NCI-H1694 (cell line): Measurements from ENCODE around the gene ZNF77.
A peak's percentile ranks its signal among the peaks of the same experiment; 100 is the strongest.
"Not testable (repeated sequence)": the region's sequence is repeated elsewhere in the genome, so short reads cannot be mapped to it uniquely, and the experiment has no call there.

Experiments
- DNase-seq: peaks from one replicate; lab custom pipeline; 2025; lab: John Stamatoyannopoulos, UW

ZNF77 gene

DNA sequence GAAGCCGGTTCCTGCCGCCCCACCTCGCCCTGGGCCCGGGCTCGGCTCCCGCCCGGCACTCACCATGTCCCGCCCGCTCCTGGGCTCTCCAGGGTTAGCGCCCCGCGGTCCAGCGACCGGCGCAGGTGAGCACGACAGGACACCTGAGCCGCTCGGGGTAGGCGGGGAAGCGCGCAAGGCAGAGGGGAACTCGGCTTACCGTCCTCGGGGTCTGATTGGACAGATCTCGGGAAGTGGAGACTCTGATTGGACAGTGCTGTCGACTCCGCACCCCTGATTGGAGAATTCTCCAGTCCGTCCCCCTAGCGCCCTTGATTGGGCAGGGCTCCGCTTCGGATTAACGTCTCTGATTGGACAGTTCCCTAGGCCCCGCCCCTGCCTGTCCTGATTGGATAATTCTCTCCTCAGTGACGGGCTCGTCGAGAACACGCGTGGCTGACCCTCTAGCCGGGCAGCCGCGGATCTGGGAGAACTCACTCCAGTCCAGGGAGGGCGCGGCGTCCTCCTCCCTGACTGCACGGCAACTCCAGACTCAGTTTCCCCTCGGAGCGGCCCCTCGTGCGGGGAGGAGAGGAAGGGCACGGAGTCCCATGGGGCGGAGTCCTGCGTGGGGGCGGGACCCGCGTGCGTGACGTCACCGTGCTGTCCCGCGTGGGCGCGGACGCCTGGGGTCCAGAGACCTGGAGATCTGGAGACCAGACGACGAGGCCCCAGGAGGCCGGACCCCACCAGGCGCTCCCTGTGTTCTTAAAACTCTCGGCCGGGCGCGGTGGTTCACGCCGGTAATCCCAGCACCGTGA lies at the start of gene ZNF77:
Gene ZNF77, minus strand, starts transcription at position 197 of the 800 bp plus-strand sequence. Its CDS starts 131 bp downstream, at position 66.
- peak; percentile 99 for DNase-seq

DNA sequence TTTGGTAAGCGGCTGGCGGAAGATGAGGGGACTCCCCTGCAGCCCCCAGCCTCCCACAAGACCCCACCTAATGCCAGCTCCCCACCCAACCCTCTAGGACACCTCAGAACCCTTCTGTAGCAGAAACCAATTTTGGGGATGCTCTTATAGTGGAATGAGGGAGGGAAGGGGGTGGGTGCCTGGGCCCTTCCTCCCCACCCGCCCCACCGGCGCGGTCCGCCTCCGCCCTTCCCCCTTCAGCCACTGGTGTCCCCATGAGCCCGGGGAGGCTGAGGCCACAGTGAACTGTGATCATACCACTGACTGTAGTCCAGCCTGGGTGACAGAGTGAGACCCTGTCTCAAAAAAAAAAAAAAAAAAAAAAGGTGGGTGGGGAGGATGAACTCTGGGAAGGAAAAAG lies 48.8 kb upstream of the ZNF77 start:
- no peak for DNase-seq

DNA sequence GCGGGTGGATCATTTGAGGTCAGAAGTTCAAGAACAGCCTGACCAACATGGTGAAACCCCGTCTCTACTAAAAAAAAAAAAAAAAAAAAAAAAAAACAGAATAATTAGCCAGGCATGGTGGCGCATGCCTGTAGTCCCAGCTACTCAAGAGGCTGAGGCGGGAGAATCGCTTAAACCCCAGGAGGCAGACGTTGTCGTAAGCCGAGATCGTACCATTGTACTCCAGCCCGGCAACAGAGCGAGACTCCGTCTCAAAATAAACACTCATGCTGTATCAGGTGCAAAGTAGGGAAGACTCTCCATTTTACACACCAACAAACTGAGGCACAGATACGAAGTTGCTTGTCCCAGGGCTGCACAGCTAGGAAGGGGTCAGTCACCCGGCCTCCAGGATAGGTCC lies 48.2 kb upstream of the ZNF77 start:
- DNase-seq, result no peak

DNA sequence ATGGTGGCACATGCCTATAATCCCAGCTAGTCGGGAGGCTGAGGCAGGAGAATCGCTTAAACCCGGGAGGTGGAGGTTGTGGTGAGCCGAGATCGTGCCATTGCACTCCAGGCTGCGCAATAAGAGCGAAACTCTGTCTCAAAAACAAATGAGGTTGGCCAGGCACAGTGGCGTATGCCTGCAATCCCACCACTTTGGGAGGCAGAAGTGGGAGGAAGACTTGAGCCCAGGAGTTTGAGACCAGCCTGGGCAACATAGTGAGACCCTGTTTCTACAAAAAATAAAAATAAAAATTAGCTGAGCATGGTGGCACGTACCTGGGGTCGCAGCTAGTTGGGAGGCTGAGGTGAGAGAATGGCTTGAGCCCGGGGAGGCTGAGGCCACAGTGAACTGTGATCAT lies 47.6 kb upstream of the ZNF77 start:
- DNase-seq, result not testable (repeated sequence)

DNA sequence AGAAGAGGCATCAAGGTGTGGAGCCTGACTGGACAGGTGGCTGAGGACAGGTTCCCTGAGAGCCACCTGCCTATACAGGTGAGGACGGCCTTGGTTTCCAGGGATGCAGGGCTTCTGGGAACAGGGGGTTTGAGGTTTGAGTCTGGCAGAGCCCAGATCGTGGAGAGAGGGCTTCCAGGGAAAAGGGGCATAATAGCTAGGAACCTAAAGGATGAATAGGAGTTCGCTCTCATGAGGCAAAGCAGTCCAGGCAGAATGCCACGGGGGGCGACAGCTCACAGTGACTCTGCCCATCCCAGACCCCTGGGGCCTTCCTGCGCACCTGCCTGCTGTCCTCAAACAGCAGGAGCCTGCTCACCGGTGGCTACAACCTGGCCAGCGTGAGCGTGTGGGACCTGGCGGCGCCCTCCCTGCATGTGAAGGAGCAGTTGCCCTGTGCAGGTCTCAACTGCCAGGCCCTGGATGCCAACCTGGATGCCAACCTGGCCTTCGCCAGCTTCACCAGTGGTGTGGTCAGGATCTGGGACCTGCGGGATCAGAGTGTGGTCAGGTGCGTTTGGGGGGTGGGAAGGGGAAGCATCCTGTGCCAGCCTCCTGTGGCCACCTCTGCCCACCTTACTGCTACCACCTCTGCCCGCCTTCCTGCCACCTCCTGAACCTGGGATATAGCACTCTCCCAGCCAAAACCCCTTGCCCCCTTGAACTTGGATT lies 44.6 kb upstream of the ZNF77 start:
- DNase-seq, result no peak

DNA sequence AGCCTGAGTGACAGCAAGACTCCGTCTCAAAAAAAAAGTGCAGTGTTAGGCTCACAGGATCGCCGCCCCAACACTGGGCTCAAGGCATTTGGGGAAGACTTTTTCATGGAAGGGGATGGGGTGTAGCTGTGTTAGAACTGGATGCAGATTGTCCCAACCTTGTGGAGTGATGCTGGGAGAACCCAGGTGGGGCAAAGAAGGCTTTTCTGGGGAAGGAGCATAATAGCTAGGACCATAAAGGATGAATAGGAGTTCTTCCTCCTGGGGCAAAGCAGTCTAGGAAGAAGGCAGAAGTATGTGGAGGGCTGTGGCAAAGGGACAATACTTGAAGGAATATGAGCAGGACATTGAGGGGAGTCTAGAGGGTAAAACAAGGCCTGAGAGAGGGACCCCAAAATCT lies 43.8 kb upstream of the ZNF77 start:
- DNase-seq, result no peak

DNA sequence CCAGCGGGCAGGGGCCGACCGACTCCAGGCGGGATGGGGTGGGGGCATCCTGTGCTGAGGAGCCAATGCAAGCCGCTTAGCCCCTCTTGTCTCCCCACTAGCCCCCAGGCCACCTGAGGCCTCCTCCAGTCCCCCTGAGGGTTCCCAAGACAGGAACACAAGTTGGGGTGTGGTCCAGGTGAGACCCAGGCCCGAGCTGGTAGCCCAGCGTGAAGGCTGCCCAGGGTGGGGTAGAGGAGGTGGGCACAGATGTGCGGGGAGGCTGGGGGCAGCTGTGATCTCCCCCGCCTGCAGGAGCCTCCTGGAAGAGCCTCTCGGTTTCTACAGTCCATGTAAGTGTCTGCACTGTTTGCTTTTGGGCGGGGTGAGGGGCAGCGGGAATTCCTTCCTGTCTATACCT lies 43.0 kb upstream of the ZNF77 start:
- DNase-seq, result no peak

DNA sequence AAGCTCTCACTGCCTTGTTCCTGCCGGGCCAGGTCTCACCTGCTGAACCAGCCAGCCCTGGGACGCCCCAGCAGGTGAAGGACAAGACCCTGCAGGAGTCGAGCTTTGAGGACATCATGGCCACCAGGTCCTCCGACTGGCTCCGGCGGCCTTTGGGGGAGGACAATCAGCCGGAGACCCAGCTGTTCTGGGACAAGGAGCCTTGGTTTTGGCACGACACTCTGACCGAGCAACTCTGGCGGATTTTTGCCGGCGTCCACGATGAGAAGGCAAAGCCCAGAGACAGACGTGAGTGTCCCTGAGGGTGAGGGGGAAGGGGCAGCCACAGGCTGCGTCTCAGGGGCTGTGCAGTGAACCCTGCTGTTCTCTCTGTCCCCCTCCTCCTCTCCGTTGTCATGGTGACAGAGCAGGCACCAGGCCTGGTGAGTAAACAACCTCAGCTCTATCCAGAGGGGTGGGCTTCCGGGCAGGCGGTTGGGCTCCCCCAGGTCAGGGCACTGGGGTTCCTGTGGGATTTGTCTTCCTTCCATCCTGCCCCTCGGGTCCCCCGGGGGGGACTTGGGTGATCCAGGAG lies 42.3 kb upstream of the ZNF77 start:
- peak; percentile 25 for DNase-seq

DNA sequence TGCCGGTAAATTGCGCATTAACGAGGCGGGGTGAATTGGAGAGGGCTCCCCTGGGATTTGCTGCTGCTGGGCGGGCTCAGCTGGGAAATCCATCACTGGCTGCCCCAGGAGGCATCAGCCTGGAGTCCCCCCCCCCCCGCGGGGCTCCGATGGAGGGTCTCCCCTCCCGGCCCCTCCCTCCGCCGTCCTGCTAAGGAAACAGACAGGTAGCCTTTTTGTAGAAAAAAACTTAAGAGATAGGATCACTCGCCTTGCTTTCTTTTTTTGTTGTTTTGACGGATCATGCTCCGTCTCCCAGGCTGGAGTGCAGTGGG lies 39.4 kb upstream of the ZNF77 start:
- no peak for DNase-seq

DNA sequence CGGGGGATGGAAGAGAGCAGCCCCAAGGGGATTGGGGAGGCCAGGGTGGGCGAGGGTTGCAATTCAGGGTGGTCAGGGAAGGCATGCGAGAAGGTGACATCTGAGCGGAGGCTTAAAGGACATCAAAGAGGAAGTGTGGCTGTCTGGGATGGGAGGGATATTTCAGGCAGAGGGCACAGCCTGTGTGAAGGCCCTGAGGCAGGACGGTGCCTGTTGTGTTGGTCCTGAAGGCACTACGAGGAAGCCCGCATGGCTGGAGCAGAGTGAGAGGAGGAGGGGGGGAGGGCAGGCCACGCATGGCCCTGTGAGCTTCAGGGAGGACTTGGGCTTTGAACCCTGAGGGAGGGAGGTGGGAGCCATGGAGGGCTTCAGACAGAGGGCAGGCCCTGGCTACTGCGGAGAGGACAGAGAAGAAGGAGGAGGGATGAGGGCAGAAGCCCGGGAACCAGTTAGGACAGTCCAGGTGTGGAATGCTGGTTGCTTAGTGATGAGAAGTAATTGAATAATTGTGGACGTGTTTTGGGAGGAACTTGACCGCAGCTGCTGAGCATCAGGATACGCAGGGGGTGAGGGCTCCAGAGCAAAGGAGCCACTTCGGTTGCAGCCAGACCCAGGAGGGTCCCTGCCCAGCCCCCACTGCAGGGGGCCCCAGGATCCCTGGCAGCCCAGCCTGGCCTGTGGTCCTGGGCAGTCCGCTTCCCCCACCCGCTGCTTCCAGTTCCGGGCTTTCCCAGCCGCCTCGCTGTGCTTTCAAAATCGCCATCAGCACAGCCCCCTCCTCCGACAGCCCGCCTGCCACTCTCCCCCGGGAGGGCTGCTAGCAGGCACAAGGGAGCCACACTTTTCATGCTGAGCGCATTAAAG lies 38.8 kb upstream of the ZNF77 start:
- peak; percentile 92 for DNase-seq

DNA sequence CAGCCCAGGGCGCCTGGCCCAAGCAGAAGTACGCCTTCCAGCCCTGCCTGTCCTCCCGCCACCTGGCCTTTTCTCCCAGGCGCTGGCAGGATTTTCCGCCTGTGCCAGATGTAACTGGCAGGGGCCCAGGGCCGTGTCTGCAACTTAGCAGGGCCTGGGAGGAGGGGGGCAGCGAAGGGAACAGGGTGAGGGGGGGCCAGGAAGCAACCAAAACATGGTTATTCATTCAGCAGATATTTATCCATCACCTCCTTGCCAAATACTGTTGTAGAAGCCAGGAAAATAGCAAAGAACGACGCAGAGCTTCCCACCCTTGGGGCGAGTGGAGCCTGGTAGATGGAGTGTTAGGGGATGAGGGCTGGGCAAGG lies 38.2 kb upstream of the ZNF77 start:
- DNase-seq, result peak; percentile 92

DNA sequence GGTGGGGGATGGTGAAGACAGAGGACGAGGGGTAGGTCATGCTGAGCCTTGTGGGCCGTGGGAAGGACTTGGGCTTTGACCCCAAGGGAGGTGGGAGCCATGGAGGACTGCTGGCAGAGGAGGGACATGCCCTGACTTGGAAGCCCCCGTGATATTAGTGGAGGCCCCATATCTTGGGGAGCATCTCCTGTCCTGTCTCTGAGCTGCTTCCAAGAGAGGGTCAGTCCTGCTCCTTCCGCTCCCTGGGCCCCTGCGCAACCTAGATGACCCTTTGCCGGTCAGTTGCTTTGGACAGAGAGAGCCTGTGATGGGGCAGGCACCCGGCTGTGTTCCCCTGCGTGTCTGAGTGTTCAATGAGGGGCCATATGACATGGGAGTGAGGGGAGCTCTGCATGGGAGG lies 37.8 kb upstream of the ZNF77 start:
- no peak for DNase-seq

DNA sequence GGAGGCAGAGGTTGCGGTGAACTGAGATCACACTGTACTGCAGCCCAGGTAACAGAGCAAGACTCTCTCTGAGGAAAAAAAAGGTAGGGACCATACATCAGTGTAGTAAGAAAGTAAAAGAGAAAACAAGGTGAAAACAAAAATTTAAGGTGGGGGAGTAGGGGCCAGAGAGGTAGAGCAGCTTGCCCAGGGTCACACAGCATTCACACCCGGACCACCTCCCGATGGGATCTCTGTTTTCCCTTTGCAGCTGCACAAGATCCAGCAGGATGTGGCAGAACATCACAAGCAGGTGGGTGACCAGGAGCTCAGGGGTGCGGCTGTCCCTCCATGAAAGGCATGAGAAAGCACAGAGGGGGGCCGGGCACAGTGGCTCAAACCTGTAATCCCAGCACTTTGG lies 37.1 kb upstream of the ZNF77 start:
- DNase-seq, result no peak

DNA sequence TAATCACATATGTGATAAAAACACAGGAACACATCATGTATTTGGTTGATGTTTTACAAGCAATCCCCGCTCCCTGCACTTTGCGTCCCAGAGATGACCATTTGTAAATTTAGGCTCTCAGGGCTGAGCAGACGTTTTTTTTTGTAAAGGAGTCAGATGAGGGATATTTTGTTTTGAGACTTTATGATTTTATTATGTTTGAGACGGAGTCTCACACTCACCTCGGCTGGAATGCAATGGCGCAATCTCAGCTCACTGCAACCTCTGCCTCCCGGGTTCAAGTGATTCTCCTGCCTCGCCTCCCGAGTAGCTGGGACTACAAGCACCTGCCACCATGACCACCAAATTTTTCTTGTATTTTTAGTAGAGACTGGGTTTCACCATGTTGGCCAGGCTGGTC lies 34.0 kb upstream of the ZNF77 start:
- DNase-seq, result no peak

DNA sequence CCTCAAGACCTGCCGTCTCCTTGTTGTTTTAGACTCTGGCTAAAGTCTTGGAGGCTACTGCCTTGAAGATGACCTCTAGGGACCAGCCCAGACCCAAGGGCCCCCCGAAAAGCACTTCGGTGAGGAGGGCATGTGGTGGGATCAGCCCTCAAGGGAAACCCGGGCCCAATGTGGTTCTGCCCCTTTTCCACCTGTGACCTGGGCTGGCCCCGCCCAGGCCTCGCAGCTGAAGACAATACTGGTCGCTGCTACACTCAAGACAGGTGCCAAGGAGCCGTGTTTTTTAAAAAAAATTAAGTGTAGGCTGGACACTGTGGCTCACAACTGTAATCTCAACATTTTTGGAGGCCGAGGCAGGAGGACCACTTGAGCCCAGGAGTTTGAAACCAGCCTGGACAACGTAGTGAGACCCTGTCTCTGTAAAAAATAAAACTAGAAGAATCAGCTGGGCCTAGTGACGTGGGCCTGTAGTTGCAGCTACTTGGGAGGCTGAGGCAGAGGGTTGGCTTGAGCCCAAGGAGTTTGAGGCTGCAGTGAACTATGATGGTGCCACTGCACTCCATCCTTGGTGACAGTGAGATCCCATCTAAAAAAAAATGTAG lies 33.5 kb upstream of the ZNF77 start:
- no peak for DNase-seq

DNA sequence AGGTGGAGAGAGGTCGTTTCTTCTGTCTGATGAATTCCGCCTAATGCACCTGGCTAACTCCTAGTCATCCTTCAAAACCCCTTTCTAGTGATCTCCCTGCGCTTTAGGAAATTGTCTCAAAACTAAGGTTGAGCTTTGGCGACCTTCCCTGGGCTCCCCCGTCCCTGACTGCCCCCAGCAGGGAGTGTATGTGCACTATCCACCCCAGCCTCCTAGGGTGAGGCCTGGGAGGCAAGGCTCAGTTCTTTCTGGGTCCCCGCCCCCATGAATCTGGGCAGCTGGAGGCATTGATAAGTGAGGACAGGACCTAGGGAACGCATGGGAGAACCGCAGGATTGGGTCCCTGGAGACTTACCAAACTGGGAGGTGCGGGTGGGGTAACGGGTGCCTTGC lies 33.0 kb upstream of the ZNF77 start:
- DNase-seq, result no peak

DNA sequence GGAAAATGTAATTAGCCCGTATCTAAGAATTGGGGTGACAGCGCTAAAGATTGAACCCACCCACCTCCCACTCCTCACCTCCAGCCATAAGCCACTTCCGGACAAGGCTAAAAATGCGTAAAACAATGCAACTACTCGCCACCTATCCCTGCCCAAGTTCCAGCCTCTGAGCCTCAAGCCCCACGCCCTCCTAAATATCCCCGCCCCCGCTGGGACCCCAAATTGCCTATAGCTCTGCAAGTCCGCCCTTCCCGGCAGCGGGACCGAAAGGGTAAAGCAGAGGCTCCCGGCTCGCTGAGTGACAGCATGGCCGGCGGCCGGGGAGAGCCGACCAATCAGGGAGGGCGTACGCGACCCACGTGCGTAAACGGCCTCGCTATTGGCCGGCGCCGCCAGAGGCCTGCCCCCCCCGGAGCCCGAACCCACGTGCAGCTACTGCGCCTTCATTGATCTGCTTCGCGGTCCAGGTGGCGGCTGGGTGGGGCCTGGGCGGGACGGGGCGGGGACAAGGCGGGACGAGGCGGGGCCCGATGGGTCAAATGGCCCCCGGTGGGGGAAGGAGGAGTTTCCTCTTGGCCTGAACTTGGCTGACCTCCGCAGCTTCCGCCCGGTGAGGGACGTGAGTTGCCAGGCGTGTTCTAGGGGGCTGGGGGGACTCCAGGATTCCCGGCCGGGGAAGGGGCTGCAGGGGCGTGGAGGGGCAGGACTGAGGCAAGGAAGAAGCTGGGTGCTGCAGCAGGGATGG lies 32.4 kb upstream of the ZNF77 start, which contains the start of gene TLE6:
Gene TLE6, plus strand, starts transcription at position 564 of the 745 bp plus-strand sequence. CDS start 670 bp downstream, outside the sequence.
- DNase-seq, result peak; percentile 90

DNA sequence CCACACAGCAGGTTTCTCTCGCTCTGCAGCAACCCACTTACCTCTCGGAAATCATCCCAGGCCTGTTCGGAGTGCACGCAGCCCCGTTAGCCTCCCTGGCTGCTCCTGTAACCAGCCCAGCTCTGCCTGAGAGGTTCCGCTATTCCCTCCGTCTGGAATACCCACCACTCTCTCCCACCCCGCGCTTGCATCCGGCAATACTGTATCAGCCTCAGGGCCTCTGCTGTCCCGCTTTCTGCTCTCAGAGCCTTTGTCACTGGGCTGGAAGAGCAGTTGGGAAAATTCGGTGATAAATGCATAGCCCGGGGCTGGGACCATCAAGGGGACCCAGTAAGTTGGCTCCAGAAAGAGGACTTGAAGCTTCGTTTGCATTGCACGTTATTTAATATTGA lies 31.8 kb upstream of the ZNF77 start:
- no peak for DNase-seq

DNA sequence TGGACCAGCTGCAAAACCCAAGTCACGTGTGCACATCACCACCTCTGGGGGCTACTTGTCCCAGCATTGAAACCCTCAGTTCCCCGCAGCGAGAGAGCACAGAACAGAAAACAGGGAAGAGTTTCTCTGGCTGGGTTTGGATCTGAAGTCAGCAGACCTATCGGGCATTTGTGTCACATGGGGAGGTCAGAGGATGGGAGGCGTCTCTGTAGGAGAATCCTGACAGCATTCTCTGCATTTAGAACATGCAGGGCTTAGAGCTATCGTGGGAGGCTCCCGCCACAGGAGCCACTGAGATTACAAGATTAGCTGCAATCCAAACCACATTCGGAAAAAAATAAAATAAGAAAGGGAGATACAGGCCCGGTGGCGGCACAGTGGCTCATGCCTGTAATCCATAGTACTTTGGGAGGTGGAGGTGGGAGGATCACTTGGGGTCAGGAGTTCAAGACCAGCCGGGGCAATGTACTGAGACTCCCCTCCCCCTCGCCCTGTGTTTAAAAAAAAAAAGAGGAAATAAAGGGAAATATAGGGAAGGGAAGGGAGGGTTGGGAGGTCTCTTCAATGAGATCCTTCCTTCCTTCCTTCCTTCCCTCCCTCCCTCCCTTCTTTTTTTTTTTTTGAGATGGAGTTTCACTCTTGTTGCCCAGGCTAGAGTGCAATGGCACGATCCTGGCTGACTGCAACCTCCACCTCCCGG lies 29.7 kb upstream of the ZNF77 start:
- DNase-seq, result no peak

DNA sequence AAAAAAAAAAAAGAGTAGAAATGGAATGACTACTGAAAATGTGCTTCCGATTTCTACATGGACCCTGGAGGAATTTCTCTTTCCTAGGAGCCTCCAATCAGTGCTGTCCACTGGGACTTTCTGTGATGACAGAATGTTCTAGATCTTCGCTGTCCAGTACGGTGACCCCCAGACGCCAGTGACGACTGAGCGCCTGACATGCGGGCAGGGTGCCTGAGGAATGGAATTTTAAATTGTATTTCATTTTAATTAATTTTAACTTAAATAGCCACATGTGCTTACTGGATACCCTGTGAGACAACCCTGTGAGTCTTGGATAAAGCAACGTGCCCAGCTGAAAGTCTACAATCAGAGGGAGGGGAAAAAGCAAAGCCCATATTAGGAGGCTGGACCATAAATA lies 28.5 kb upstream of the ZNF77 start:
- DNase-seq, result no peak
